Subcutaneous adipose tissue (tissue), 4 donors: ENCODE measurements around the gene MCEMP1. TPM values are rescaled to one million over a fixed set of nuclear protein-coding genes. Genes with fewer than 3 reads are reported as not detected.

Experiments used
- CTCF ChIP-seq: fragments of 450-650 bp; IDR thresholded peaks from one replicate; pipeline ENCODE4 v1.5.1; 2016; ENCODE audit warnings: low read depth, mild to moderate bottlenecking, control low read depth, antibody characterized with exemption, moderate library complexity
- total RNA-seq, 4 donors: library from RNA; depleted of rRNA; stranded (reverse); fragments of >200 nt; gene quantifications; one replicate each; pipeline ENCODE4 v1.1.0, GENCODE V29; 2016

The MCEMP1 gene
- total RNA-seq, 4 donors from 2014 or later: 1.1 to 8.5 (median 1.3) TPM; not detected in 1

- no peak for TF ChIP-seq CTCF
These were observed 33.7 kb downstream of the MCEMP1 start for GRCh38 chr19:7710616-7711015.

DNA sequence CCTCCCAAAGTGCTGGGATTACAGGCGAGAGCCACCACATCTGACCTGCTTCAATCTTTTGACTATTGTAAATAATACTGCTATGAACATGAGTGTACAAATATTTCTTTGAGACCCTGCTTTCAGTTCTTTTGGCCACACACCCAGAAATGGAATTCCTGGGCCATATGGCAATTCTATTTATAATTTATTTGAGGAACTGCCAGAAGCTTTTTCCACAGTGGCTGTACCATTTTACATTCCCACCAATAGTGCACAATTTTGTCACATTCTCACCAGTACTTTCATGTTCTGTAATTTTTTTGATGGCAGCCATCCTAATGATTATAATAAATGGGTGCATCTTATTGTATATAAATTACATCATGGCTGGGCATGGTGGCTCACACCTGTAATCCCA is 38.8 kb downstream of the MCEMP1 start:
- no peak for TF ChIP-seq CTCF

- TF ChIP-seq CTCF: no peak
These were observed 39.9 kb downstream of the MCEMP1 start for GRCh38 chr19:7716762-7717161.

- no peak for TF ChIP-seq CTCF
These were observed 41.8 kb downstream of the MCEMP1 start for GRCh38 chr19:7718668-7719067.

- TF ChIP-seq CTCF: no peak
These were observed 43.5 kb downstream of the MCEMP1 start for GRCh38 chr19:7720351-7720750.

GRCh38 chr19:7722231-7722651 is 45.4 kb downstream of the MCEMP1 start:
- no peak for TF ChIP-seq CTCF

GRCh38 chr19:7725791-7726190 is 48.9 kb downstream of the MCEMP1 start:
- TF ChIP-seq CTCF: no peak
